Prostate gland (tissue), 2 donors: ENCODE results near the gene ITGA11. TPM values are rescaled to one million over a fixed set of nuclear protein-coding genes. Genes with fewer than 3 reads are reported as not detected.

ENCODE experiments used
- DNase-seq: peaks from one replicate; pipeline ENCODE4 v3.0.0-alpha.2; 2019; ENCODE audit warnings: low spot score
- H3K27ac ChIP-seq, 2 donors: fragments of 200-600 bp; sonication (generic); 2 replicates each; pipeline ENCODE4 v1.5.1; 2017 to 2019
- H3K27me3 ChIP-seq: fragments of 200-600 bp; sonication (generic); replicated peaks from 2 replicates; pipeline ENCODE4 v1.5.1; 2019; ENCODE audit not compliant: insufficient read depth
- H3K36me3 ChIP-seq, 2 donors: fragments of 200-600 bp; sonication (generic); 1 replicate in 1 of 2; 2 replicates in 1 of 2; pipeline versions ENCODE4 v1.5.1 to v1.8.1; 2017 to 2019
- H3K4me1 ChIP-seq: fragments of 200-600 bp; sonication (generic); replicated peaks from 2 replicates; pipeline ENCODE4 v1.5.1; 2019
- H3K4me3 ChIP-seq, 2 donors: fragments of 200-600 bp; sonication (generic); 2 replicates each; pipeline ENCODE4 v1.5.1; 2017 to 2019
- H3K9me3 ChIP-seq: fragments of 200-600 bp; sonication (generic); 2 replicates; pipeline ENCODE4 v1.5.1; 2017
- POLR2A ChIP-seq: fragments of 450-650 bp; IDR thresholded peaks from one replicate; pipeline ENCODE4 v1.6.1; 2016; ENCODE audit warnings: antibody characterized with exemption, mild to moderate bottlenecking
- POLR2AphosphoS5 ChIP-seq: sonication (generic); formaldehyde crosslinking; IDR thresholded peaks from one replicate; pipeline ENCODE4 v1.6.1; 2017; ENCODE audit warnings: antibody characterized with exemption
- WGBS: methylation state at CpG from one replicate; pipeline ENCODE4 v1.1.5; 2018; 5-methylcytosine and 5-hydroxymethylcytosine counted together
- intact Hi-C: fragments of 100-400 bp; cut with DNase I; formaldehyde crosslinking; loops from one replicate; pipeline ENCODE4 v1.14.2; 2022
- total RNA-seq, 2 donors: library from RNA; depleted of rRNA; stranded (reverse); fragments of >200 nt; gene quantifications; one replicate each; pipeline ENCODE4 v1.1.0, GENCODE V29; 2016
- TF ChIP-seq, protein P1 (sequence below), 4 experiments: fragments of 200-600 bp in 2 of 4; fragments of 450-650 bp in 2 of 4; sonication (generic) in 2 of 4; IDR thresholded peaks; 1 replicate in 3 of 4; 2 replicates in 1 of 4; pipeline ENCODE4 v1.5.1; 2016 to 2019; ENCODE audit warnings: antibody characterized with exemption in 4 of 4, mild to moderate bottlenecking in 2 of 4, moderate library complexity in 2 of 4

ITGA11 gene
- total RNA-seq, 2 donors from 2014 or later = 2.0 to 11.0 TPM

DNA sequence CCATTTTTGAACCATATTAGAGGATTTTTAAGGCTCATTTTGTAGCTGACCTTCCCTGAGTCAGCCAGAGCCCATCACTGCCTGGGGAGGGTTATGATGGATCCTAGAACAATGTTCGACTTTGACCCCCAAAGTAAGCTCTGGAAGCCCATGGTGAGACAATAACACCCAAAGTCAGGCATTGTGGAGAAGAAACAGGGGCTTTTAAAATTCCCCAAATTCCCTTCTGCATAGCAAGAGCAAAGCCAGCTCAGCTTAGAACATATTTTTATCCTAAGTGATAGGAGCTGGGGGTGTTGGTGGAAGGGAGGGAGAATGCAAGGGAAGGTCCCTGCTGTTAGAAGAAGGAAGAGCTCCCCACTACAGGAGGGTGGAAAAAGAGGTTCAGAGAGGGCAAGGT, 4.0 kb downstream of the ITGA11 start:
- TF ChIP-seq, protein P1, sequence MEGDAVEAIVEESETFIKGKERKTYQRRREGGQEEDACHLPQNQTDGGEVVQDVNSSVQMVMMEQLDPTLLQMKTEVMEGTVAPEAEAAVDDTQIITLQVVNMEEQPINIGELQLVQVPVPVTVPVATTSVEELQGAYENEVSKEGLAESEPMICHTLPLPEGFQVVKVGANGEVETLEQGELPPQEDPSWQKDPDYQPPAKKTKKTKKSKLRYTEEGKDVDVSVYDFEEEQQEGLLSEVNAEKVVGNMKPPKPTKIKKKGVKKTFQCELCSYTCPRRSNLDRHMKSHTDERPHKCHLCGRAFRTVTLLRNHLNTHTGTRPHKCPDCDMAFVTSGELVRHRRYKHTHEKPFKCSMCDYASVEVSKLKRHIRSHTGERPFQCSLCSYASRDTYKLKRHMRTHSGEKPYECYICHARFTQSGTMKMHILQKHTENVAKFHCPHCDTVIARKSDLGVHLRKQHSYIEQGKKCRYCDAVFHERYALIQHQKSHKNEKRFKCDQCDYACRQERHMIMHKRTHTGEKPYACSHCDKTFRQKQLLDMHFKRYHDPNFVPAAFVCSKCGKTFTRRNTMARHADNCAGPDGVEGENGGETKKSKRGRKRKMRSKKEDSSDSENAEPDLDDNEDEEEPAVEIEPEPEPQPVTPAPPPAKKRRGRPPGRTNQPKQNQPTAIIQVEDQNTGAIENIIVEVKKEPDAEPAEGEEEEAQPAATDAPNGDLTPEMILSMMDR (IDR thresholded peaks at IDR 0.05) = no peak
- TF ChIP-seq POLR2AphosphoS5 (no peak), POLR2A (no peak)
- H3K9me3 ChIP-seq = no peaks in the 10 kb centered on the region
- no peak overlapping the region for H3K27ac ChIP-seq
- 92% methylated on average over 1 of the region's 1 CpG for WGBS
- no peaks in the 10 kb centered on the region for H3K36me3 ChIP-seq
- no peak overlapping the region for H3K4me3 ChIP-seq
- intact Hi-C loops = no loop called here
- DNase-seq = no peak
- H3K4me1 ChIP-seq = peaks cover 8% of the 10 kb centered on the region
- H3K27me3 ChIP-seq = no peaks in the 10 kb centered on the region

DNA sequence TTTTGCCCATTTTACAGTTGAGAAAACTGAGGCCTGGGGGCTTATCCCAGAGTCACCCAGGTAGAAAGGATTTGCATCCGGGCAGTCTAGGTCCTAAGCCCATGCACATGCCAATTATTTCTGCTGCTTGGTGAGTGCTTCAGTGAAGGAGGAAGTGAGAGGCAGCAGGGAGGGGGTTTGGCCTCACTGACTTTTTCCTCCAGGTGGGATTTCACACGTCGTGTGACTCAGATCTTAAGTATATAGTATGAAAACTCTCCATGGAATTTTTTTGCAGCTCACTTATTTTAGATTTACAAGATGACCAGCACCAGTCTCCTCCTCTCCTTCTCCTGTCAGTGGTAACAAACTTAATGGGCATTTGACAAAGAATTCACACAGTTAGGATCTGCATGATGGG, 4.6 kb downstream of the ITGA11 start:
- Histone ChIP-seq H3K9me3 (no peaks in the 10 kb centered on the region), H3K27me3 (no peaks in the 10 kb centered on the region), H3K36me3 (no peaks in the 10 kb centered on the region), H3K4me1 (peaks cover 6% of the 10 kb centered on the region), H3K27ac (no peak overlapping the region), H3K4me3 (no peak overlapping the region)
- no peak for DNase-seq
- no peak for TF ChIP-seq POLR2AphosphoS5
- TF ChIP-seq, protein P1 (IDR thresholded peaks at IDR 0.05) = no peak
- no peak for TF ChIP-seq POLR2A
- whole genome bisulfite sequencing = 62% methylated on average over 3 of the region's 3 CpGs
- intact Hi-C loops = no loop called here

DNA sequence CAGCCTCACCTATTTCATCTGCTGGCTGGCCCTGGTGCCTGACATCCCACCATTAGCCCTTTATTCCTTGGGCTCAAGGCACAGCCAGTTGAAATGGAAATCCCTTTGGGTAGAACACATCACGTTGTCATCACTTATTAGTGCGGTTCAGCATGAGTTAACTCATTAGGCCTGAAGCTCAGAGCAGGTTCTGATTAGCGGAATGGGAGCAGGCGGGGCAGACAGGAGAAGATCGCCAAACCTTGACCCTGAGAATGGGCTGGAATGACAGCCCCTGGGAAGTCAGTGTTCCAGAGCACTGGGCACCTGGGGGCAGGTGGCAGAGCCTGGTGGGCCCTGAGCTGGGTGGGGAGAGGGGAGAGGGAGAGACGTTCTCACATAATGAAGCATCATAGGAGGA, 5.8 kb downstream of the ITGA11 start:
- WGBS = 94% methylated on average over 6 of the region's 6 CpGs
- Histone ChIP-seq H3K27ac (no peak overlapping the region), H3K27me3 (no peaks in the 10 kb centered on the region), H3K4me1 (no peaks in the 10 kb centered on the region), H3K4me3 (no peak overlapping the region), H3K9me3 (no peaks in the 10 kb centered on the region), H3K36me3 (no peaks in the 10 kb centered on the region)
- TF ChIP-seq, protein P1 (IDR thresholded peaks at IDR 0.05) = no peak
- TF ChIP-seq POLR2AphosphoS5 (no peak), POLR2A (no peak)
- intact Hi-C loops = no loop called here
- DNase-seq = no peak

DNA sequence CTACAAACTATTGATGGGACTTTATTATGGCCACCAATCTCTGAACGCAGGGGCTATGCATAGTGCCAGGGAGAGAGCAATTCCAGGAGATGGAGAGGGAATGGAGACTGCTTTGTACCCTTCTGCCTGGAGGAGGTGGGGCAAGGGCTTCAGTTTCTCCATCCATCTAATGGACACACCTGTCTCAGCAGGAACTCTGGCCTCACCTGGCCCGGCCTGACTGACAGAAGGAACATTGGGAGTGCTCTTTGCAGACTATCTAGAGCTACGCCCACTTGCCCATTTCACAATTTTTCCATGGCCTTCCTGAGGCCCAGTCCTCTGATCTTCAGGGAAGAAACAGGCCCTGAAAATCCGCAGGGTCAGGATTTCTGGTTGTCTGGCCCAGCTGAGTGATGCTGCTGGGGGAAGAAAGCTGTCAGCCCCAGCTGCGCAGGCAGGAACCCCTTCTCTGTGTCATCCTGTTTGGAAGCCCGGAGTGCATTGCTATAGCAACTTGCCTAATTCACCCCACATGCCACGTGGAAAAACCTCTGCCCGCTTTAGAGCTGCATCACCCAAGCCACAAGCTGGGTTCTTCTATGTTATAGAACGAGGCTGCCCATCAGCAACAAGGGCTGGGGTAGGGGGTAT, 6.4 kb downstream of the ITGA11 start:
- H3K4me3 ChIP-seq = no peak overlapping the region
- 93% methylated on average over 9 of the region's 9 CpGs for WGBS
- H3K9me3 ChIP-seq = no peaks in the 10 kb centered on the region
- no peaks in the 10 kb centered on the region for H3K4me1 ChIP-seq
- DNase-seq = no peak
- no peaks in the 10 kb centered on the region for H3K36me3 ChIP-seq
- intact Hi-C loops = no loop called here
- TF ChIP-seq, protein P1 (IDR thresholded peaks at IDR 0.05) = no peak
- TF ChIP-seq POLR2A (no peak), POLR2AphosphoS5 (no peak)
- H3K27ac ChIP-seq = no peak overlapping the region
- no peaks in the 10 kb centered on the region for H3K27me3 ChIP-seq

DNA sequence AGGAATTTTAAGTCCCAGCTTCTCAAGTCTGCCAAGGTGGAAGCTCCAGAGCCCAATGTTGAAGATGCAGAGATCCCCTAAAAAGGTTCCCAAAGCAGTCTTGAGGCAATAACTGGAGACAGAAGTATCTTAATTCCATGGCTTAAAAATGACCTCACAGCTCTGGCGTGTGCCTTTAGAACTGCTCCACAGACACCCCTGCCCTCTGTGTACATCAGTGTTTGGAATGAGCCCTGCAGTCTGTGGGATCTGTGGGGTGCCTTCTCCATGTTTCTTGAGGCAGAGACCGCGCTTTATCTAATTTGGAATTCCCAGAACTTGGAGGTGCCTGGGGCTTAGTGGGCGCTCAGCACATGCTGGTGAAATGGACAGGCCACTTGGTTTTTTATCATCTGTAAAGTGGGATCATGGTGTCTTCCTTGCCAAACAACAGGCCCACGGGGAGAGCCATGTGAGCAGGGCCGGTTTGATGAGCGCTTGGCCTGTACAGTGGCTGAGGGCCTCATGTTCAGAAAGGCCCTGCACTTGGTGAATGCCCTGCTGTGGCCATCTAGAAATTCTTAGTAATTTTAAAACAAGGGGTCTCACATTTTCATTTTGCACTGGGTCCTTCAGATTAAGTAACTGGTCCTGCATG, 7.1 kb downstream of the ITGA11 start:
- TF ChIP-seq, protein P1 (IDR thresholded peaks at IDR 0.05) = no peak
- no peak for TF ChIP-seq POLR2AphosphoS5
- no peak for TF ChIP-seq POLR2A
- H3K4me1 ChIP-seq = no peaks in the 10 kb centered on the region
- no peaks in the 10 kb centered on the region for H3K9me3 ChIP-seq
- DNase-seq = no peak
- intact Hi-C loops = no loop called here
- H3K27ac ChIP-seq = no peak overlapping the region
- H3K4me3 ChIP-seq = no peak overlapping the region
- 90% methylated on average over 7 of the region's 7 CpGs for WGBS
- H3K36me3 ChIP-seq = no peaks in the 10 kb centered on the region
- H3K27me3 ChIP-seq = no peaks in the 10 kb centered on the region
